CD4-positive, alpha-beta T cell (primary cell): ENCODE measurements around the gene GRB2. TPM values are rescaled to one million over a fixed set of nuclear protein-coding genes. Genes with fewer than 3 reads are reported as not detected.
A peak's percentile ranks its signal among the peaks of the same experiment; 100 is the strongest.

Experiments
- ATAC-seq: fragments of 200-7000 bp; cut with Tn5 transposase; one replicate; pipeline ENCODE4 v1.10.0; 2022; ENCODE audit warnings: mild to moderate bottlenecking; ENCODE audit not compliant: poor library complexity
- CTCF ChIA-PET: fragments of 350-600 bp; sonication (Branson Sonifier 250); formaldehyde crosslinking; loops from one replicate; lab custom pipeline; 2021; ENCODE audit warnings: antibody characterized with exemption, inconsistent platforms; lab: Charles Lee
- POLR2A ChIA-PET: fragments of 350-600 bp; sonication (Branson Sonifier 250); formaldehyde crosslinking; loops from one replicate; lab custom pipeline; 2021; ENCODE audit warnings: antibody characterized with exemption, inconsistent platforms; lab: Charles Lee
- DNase-seq, 14 experiments: peaks; one replicate each; pipeline ENCODE4 v3.0.0-alpha.2; 2013 to 2020; ENCODE audit warnings: mixed read lengths in 2 of 14
- H3K27ac ChIP-seq, 2 donors: one replicate each; pipeline versions ENCODE4 v1.5.1 to v1.7.0; 2013; ENCODE audit warnings: low read length in 2 of 2, low read depth in 1 of 2, mild to moderate bottlenecking in 1 of 2
- H3K27me3 ChIP-seq, 2 experiments: 1 replicate in 1 of 2; 2 replicates in 1 of 2; pipeline versions ENCODE4 v1.6.1 to v1.7.0; 2013; ENCODE audit warnings: low read length in 2 of 2, control low read depth in 1 of 2, mild to moderate bottlenecking in 1 of 2, moderate library complexity in 1 of 2; ENCODE audit not compliant: insufficient read depth in 2 of 2, control insufficient read depth in 1 of 2
- H3K36me3 ChIP-seq: one replicate; pipeline ENCODE4 v1.6.1; 2013; ENCODE audit warnings: low read length, control low read depth; ENCODE audit not compliant: insufficient read depth
- H3K4me1 ChIP-seq: one replicate; pipeline ENCODE4 v1.6.1; 2013; ENCODE audit warnings: low read length, control low read depth; ENCODE audit not compliant: insufficient read depth
- H3K4me3 ChIP-seq: one replicate; pipeline ENCODE4 v1.5.1; 2013; ENCODE audit warnings: mild to moderate bottlenecking, low read length, moderate library complexity
- H3K9me3 ChIP-seq, 2 experiments: 1 replicate in 1 of 2; 2 replicates in 1 of 2; pipeline versions ENCODE4 v1.6.1 to v1.7.0; 2013; ENCODE audit warnings: low read length in 2 of 2, mild to moderate bottlenecking in 2 of 2, control low read depth in 1 of 2, moderate library complexity in 1 of 2; ENCODE audit not compliant: control insufficient read depth in 1 of 2, insufficient read depth in 1 of 2
- H3K27ac Mint-ChIP-seq: one replicate; pipeline ENCODE4 v1.8.0; 2020; ENCODE audit warnings: mixed read lengths
- H3K27me3 Mint-ChIP-seq: one replicate; pipeline ENCODE4 v1.8.0; 2021; ENCODE audit warnings: mixed read lengths
- H3K36me3 Mint-ChIP-seq: one replicate; pipeline ENCODE4 v1.8.0; 2021; ENCODE audit warnings: low read depth, mixed read lengths
- H3K4me1 Mint-ChIP-seq: one replicate; pipeline ENCODE4 v1.8.0; 2021; ENCODE audit warnings: low read depth, mixed read lengths
- H3K4me3 Mint-ChIP-seq: one replicate; pipeline ENCODE4 v1.8.0; 2020; ENCODE audit warnings: mild to moderate bottlenecking, mixed read lengths
- H3K9me3 Mint-ChIP-seq: one replicate; pipeline ENCODE4 v1.8.0; 2020; ENCODE audit warnings: mixed read lengths
- intact Hi-C, 2 experiments: fragments of 100-400 bp; cut with DNase I in 1 of 2; cut with micrococcal nuclease in 1 of 2; formaldehyde crosslinking; loops; one replicate each; pipeline versions ENCODE4 v1.15.1 to v1.9.0; 2023 to 2025; cut with DNase I, micrococcal nuclease
- total RNA-seq, 174 experiments: library from RNA in 2 of 174; stranded (reverse) in 2 of 174; gene quantifications; one replicate each; pipeline ENCODE4 v1.2.3 and lab custom pipeline; 2021 to 2026
- TF ChIP-seq, protein P1 (sequence below): fragments of 200-600 bp; IDR thresholded peaks from one replicate; pipeline ENCODE4 v1.8.0; 2022; ENCODE audit warnings: antibody characterized with exemption, mild to moderate bottlenecking

GRB2 gene
- total RNA-seq, 2 experiments from 2014 or later, result 88.8 to 92.6 TPM

GRCh38 chr17:75407655-75408352, 2.3 kb upstream of the GRB2 start:
- no peaks in the 10 kb centered on the region for H3K9me3 ChIP-seq
- Mint-ChIP-seq H3K27me3 (no peaks in the 10 kb centered on the region), H3K36me3 (peaks cover 22% of the 10 kb centered on the region), H3K4me1 (peaks cover 43% of the 10 kb centered on the region), H3K9me3 (no peaks in the 10 kb centered on the region), H3K4me3 (peak overlapping the region; percentile 34), H3K27ac (no peak overlapping the region)
- ChIA-PET POLR2A (interaction anchor here (0.8 to 1.1 kb wide), 4 partner anchors 14 to 119 kb away, joined by 3 to 5 read pairs (median 3); partner anchors contain the start of genes SLC25A19 and TSEN54), CTCF (interaction anchor here (1.3 to 2.6 kb wide), 2 partner anchors 85 to 118 kb away, joined by 3 to 7 read pairs; partner anchors contain the start of gene SLC25A19)
- TF ChIP-seq, protein P1, sequence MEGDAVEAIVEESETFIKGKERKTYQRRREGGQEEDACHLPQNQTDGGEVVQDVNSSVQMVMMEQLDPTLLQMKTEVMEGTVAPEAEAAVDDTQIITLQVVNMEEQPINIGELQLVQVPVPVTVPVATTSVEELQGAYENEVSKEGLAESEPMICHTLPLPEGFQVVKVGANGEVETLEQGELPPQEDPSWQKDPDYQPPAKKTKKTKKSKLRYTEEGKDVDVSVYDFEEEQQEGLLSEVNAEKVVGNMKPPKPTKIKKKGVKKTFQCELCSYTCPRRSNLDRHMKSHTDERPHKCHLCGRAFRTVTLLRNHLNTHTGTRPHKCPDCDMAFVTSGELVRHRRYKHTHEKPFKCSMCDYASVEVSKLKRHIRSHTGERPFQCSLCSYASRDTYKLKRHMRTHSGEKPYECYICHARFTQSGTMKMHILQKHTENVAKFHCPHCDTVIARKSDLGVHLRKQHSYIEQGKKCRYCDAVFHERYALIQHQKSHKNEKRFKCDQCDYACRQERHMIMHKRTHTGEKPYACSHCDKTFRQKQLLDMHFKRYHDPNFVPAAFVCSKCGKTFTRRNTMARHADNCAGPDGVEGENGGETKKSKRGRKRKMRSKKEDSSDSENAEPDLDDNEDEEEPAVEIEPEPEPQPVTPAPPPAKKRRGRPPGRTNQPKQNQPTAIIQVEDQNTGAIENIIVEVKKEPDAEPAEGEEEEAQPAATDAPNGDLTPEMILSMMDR, result no peak
- no peaks in the 10 kb centered on the region for H3K27me3 ChIP-seq
- H3K4me3 ChIP-seq, result no peak overlapping the region
- peaks cover 35% of the 10 kb centered on the region for H3K4me1 ChIP-seq
- ATAC-seq (no peak), DNase-seq (no peak)
- H3K27ac ChIP-seq, result no peak overlapping the region
- intact Hi-C loops, result loop anchor here in 1 of 2 experiments (10.0 kb wide), 1 partner anchor 423 kb away; the partner anchor contains the start of gene CDR2L
- H3K36me3 ChIP-seq, result no peaks in the 10 kb centered on the region

GRCh38 chr17:75406222-75406615, 741 bp upstream of the GRB2 start:
- Mint-ChIP-seq H3K4me3 (peak overlapping the region; percentile 99), H3K27ac (peak overlapping the region; percentile 87), H3K36me3 (peaks cover 22% of the 10 kb centered on the region), H3K4me1 (peaks cover 44% of the 10 kb centered on the region), H3K9me3 (no peaks in the 10 kb centered on the region), H3K27me3 (no peaks in the 10 kb centered on the region)
- ATAC-seq, result no peak
- CTCF ChIA-PET, result interaction anchor here (0.7 to 4.0 kb wide), 5 partner anchors 84 to 346 kb away, joined by 3 to 25 read pairs (median 4); partner anchors contain the start of genes MIF4GD and TSEN54
- no peaks in the 10 kb centered on the region for H3K9me3 ChIP-seq
- no peaks in the 10 kb centered on the region for H3K36me3 ChIP-seq
- POLR2A ChIA-PET, result interaction anchor here (0.5 to 3.7 kb wide), 24 partner anchors 12 to 533 kb away, joined by 3 to 51 read pairs (median 5); partner anchors contain the start of genes ARMC7, GGA3, MIF4GD and MRPL58
- H3K4me1 ChIP-seq, result peaks cover 27% of the 10 kb centered on the region
- H3K27me3 ChIP-seq, result no peaks in the 10 kb centered on the region
- intact Hi-C loops, result loop anchor here in 1 of 2 experiments (1.0 to 10.0 kb wide), 2 partner anchors 50 to 421 kb away; partner anchors contain the start of genes CDR2L and TMEM94
- TF ChIP-seq, protein P1, result no peak
- DNase-seq, result peak in 3 of 14 experiments; percentile 13 to 40 (median 37)
- H3K27ac ChIP-seq, result no peak overlapping the region
- H3K4me3 ChIP-seq, result peak overlapping the region; percentile 60

GRCh38 chr17:75404731-75405364, 630 bp downstream of the GRB2 start:
- peak overlapping the region; percentile 86 to 89 for H3K27ac ChIP-seq
- H3K9me3 Mint-ChIP-seq, result no peaks in the 10 kb centered on the region
- TF ChIP-seq, protein P1, result no peak
- peak overlapping the region; percentile 87 for H3K27ac Mint-ChIP-seq
- ChIA-PET POLR2A (interaction anchor here (1.0 to 3.7 kb wide), 22 partner anchors 10 to 450 kb away, joined by 3 to 51 read pairs (median 6); partner anchors contain the start of genes ARMC7, GGA3, MIF4GD and MRPL58), CTCF (interaction anchor here (1.3 to 4.0 kb wide), 7 partner anchors 15 to 203 kb away, joined by 3 to 25 read pairs (median 4); partner anchors contain the start of genes MIF4GD, SLC25A19 and TSEN54)
- H3K4me1 ChIP-seq, result peaks cover 41% of the 10 kb centered on the region
- no peaks in the 10 kb centered on the region for H3K27me3 Mint-ChIP-seq
- H3K36me3 Mint-ChIP-seq, result peaks cover 26% of the 10 kb centered on the region
- peaks cover 52% of the 10 kb centered on the region for H3K4me1 Mint-ChIP-seq
- intact Hi-C loops, result loop anchor here (1.0 to 10.0 kb wide), 8 partner anchors 12 to 420 kb away; partner anchors contain the start of genes SLC25A19 (in 2 of the 2), CDR2L (in 1 of the 2), GGA3 (in 1 of the 2) and MRPS7 (in 1 of the 2)
- H3K4me3 ChIP-seq, result peak overlapping the region; percentile 100
- DNase-seq (peak in 13 of 14 experiments; percentile 27 to 78 (median 40)), ATAC-seq (peak; percentile 27)
- peaks cover 6% of the 10 kb centered on the region for H3K36me3 ChIP-seq
- H3K4me3 Mint-ChIP-seq, result peak overlapping the region; percentile 99
- H3K27me3 ChIP-seq, result no peaks in the 10 kb centered on the region
- H3K9me3 ChIP-seq, result no peaks in the 10 kb centered on the region
